A673 (cell line): ENCODE data around the gene GALNTL6. TPM values are rescaled to one million over a fixed set of nuclear protein-coding genes. Genes with fewer than 3 reads are reported as not detected.

Source experiments
- BruUV-seq: library from RNA; stranded (reverse); fragments of 400-500 nt; replicated peaks from 2 replicates; lab custom pipeline; 2021; lab: Mats Ljungman, UMichigan
- CTCF ChIA-PET: fragments of 300-600 bp; sonication (Branson Sonifier 250); formaldehyde crosslinking; loops from one replicate; lab custom pipeline; 2022; ENCODE audit warnings: antibody characterized with exemption; lab: Charles Lee
- POLR2A ChIA-PET: fragments of 300-600 bp; sonication (Branson Sonifier 250); formaldehyde crosslinking; loops from one replicate; lab custom pipeline; 2022; ENCODE audit warnings: antibody characterized with exemption; ENCODE audit not compliant: low non-redundant PET; lab: Charles Lee
- DNase-seq: peaks from one replicate; pipeline ENCODE4 v3.0.0-alpha.2; 2015; ENCODE audit warnings: low spot score
- H3K27ac ChIP-seq: fragments of 200-600 bp; sonication (generic); 2 replicates; pipeline ENCODE4 v1.5.1; 2016; ENCODE audit warnings: mixed run types, low read depth, mild to moderate bottlenecking, mixed read lengths, antibody characterized with exemption, low read length; ENCODE audit not compliant: poor library complexity, severe bottlenecking
- H3K27me3 ChIP-seq: fragments of 200-600 bp; sonication (generic); replicated peaks from 2 replicates; pipeline ENCODE4 v1.6.1; 2017; ENCODE audit warnings: mixed run types, low read depth, mild to moderate bottlenecking, mixed read lengths, antibody characterized with exemption, low read length; ENCODE audit not compliant: insufficient read depth, poor library complexity
- H3K36me3 ChIP-seq: fragments of 200-600 bp; sonication (generic); 2 replicates; pipeline ENCODE4 v1.6.1; 2016; ENCODE audit warnings: mixed run types, mild to moderate bottlenecking, mixed read lengths, antibody characterized with exemption, low read length; ENCODE audit not compliant: insufficient read depth, poor library complexity, severe bottlenecking
- H3K4me1 ChIP-seq: fragments of 200-600 bp; sonication (generic); 2 replicates; pipeline ENCODE4 v1.6.1; 2017; ENCODE audit warnings: mixed run types, mild to moderate bottlenecking, mixed read lengths, antibody characterized with exemption, low read length; ENCODE audit not compliant: insufficient read depth, poor library complexity, severe bottlenecking
- H3K4me3 ChIP-seq: fragments of 200-600 bp; sonication (generic); 2 replicates; pipeline ENCODE4 v1.5.1; 2016; ENCODE audit warnings: low read depth, mixed run types, mild to moderate bottlenecking, mixed read lengths, low read length; ENCODE audit not compliant: poor library complexity, severe bottlenecking
- H3K9me3 ChIP-seq: fragments of 200-600 bp; sonication (generic); 2 replicates; pipeline ENCODE4 v1.6.1; 2016; ENCODE audit warnings: mixed run types, low read depth, mild to moderate bottlenecking, mixed read lengths, antibody characterized with exemption, low read length; ENCODE audit not compliant: poor library complexity, severe bottlenecking
- CTCF ChIP-seq: fragments of 300-800, 200-600 bp; sonication (generic); conservative IDR thresholded peaks from 2 replicates; pipeline ENCODE4 v1.5.1; 2017; ENCODE audit warnings: low read depth, mild to moderate bottlenecking, antibody characterized with exemption, low read length, moderate library complexity, mixed read lengths
- EZH2 ChIP-seq: fragments of 200-600 bp; sonication (generic); IDR thresholded peaks from 2 replicates; pipeline ENCODE4 v1.6.1; 2017; ENCODE audit warnings: borderline replicate concordance, low read depth, mild to moderate bottlenecking, mixed read lengths, antibody characterized with exemption, low read length; ENCODE audit not compliant: poor library complexity, severe bottlenecking
- intact Hi-C: fragments of 100-400 bp; cut with micrococcal nuclease; formaldehyde crosslinking; loops from one replicate; pipeline ENCODE4 v1.10.0; 2022; ENCODE audit not compliant: unreplicated experiment
- total RNA-seq: library from RNA; stranded (reverse); gene quantifications from 2 replicates; pipeline ENCODE4 v1.2.3, GENCODE V29; 2021

GALNTL6 gene
- total RNA-seq, 1 experiment from 2014 or later = 0.30 TPM

GRCh38 chr4:172348426-172348825, 535.2 kb downstream of the GALNTL6 start:
- POLR2A ChIA-PET = no interaction called here
- TF ChIP-seq CTCF = no peak
- TF ChIP-seq EZH2 = no peak
- no peak for DNase-seq
- Histone ChIP-seq H3K4me3 (no peak overlapping the region), H3K27me3 (no peaks in the 10 kb centered on the region), H3K36me3 (no peaks in the 10 kb centered on the region), H3K27ac (no peak overlapping the region), H3K4me1 (no peaks in the 10 kb centered on the region), H3K9me3 (no peaks in the 10 kb centered on the region)
- CTCF ChIA-PET = no interaction called here
- no TSS peak for BruUV-seq
- intact Hi-C loops = no loop called here

- no peaks in the 10 kb centered on the region for H3K27me3 ChIP-seq
- H3K4me1 ChIP-seq = peaks cover 19% of the 10 kb centered on the region
- H3K36me3 ChIP-seq = no peaks in the 10 kb centered on the region
- BruUV-seq = no TSS peak
- POLR2A ChIA-PET = no interaction called here
- H3K9me3 ChIP-seq = no peaks in the 10 kb centered on the region
- intact Hi-C loops = loop anchor here (10.0 kb wide), 1 partner anchor 222 kb away; no protein-coding TSS in a partner anchor
- DNase-seq = no peak
- CTCF ChIA-PET = no interaction called here
- no peak overlapping the region for H3K27ac ChIP-seq
- no peak for TF ChIP-seq EZH2
- no peak overlapping the region for H3K4me3 ChIP-seq
Measured at GRCh38 chr4:172352356-172352755, 539.2 kb downstream of the GALNTL6 start.

GRCh38 chr4:172356016-172356415, 542.8 kb downstream of the GALNTL6 start:
- no TSS peak for BruUV-seq
- DNase-seq = peak; percentile 92
- ChIA-PET POLR2A (no interaction called here), CTCF (no interaction called here)
- intact Hi-C loops = loop anchor here (10.0 kb wide), 1 partner anchor 219 kb away; no protein-coding TSS in a partner anchor
- no peaks in the 10 kb centered on the region for H3K9me3 ChIP-seq
- H3K27me3 ChIP-seq = no peaks in the 10 kb centered on the region
- H3K27ac ChIP-seq = no peak overlapping the region
- H3K4me1 ChIP-seq = peaks cover 22% of the 10 kb centered on the region
- no peaks in the 10 kb centered on the region for H3K36me3 ChIP-seq
- no peak overlapping the region for H3K4me3 ChIP-seq
- TF ChIP-seq CTCF (no peak), EZH2 (no peak)

- no TSS peak for BruUV-seq
- Histone ChIP-seq H3K4me3 (no peak overlapping the region), H3K36me3 (no peaks in the 10 kb centered on the region), H3K27ac (no peak overlapping the region), H3K27me3 (peaks cover 6% of the 10 kb centered on the region), H3K9me3 (no peaks in the 10 kb centered on the region), H3K4me1 (peaks cover 22% of the 10 kb centered on the region)
- intact Hi-C loops = loop anchor here (10.0 kb wide), 1 partner anchor 218 kb away; no protein-coding TSS in a partner anchor
- TF ChIP-seq EZH2 = no peak
- TF ChIP-seq CTCF = no peak
- ChIA-PET CTCF (no interaction called here), POLR2A (interaction anchor here (0.7 kb wide), 1 partner anchor 1940 kb away, joined by 3 read pairs; no protein-coding TSS in a partner anchor)
- DNase-seq = peak; percentile 73
Measured at GRCh38 chr4:172357006-172357540, 543.9 kb downstream of the GALNTL6 start.
